ENCODE data around the gene ERC2.

Gene ERC2

GRCh38 chr3:55591888-55592287, 876.4 kb downstream of the ERC2 start:
- DNase-seq (ENCODE audit: low spot score), result no peak

GRCh38 chr3:55588146-55588765, 880.0 kb downstream of the ERC2 start:
- DNase-seq (ENCODE audit: low spot score), result no peak

- no peak for DNase-seq (ENCODE audit: low spot score)
Measured at GRCh38 chr3:55585856-55586255, 882.4 kb downstream of the ERC2 start.

GRCh38 chr3:55584716-55585368, 883.4 kb downstream of the ERC2 start:
- no peak for DNase-seq (ENCODE audit: low spot score)

GRCh38 chr3:55584030-55584429, 884.2 kb downstream of the ERC2 start:
- no peak for DNase-seq (ENCODE audit: low spot score)

- no peak for DNase-seq (ENCODE audit: low spot score)
Measured at GRCh38 chr3:55583475-55583874, 884.8 kb downstream of the ERC2 start.

GRCh38 chr3:55579496-55579895, 888.8 kb downstream of the ERC2 start:
- DNase-seq (ENCODE audit: low spot score), result no peak

GRCh38 chr3:55576621-55577388, 891.5 kb downstream of the ERC2 start:
- DNase-seq (ENCODE audit: low spot score), result no peak

GRCh38 chr3:55574671-55575070, 893.6 kb downstream of the ERC2 start:
- no peak for DNase-seq (ENCODE audit: low spot score)

- DNase-seq (ENCODE audit: low spot score), result no peak
Measured at GRCh38 chr3:55572816-55573215, 895.5 kb downstream of the ERC2 start.

GRCh38 chr3:55571913-55572312, 896.4 kb downstream of the ERC2 start:
- DNase-seq (ENCODE audit: low spot score), result no peak

GRCh38 chr3:55571216-55571813, 897.0 kb downstream of the ERC2 start:
- no peak for DNase-seq (ENCODE audit: low spot score)

- DNase-seq (ENCODE audit: low spot score), result no peak
Measured at GRCh38 chr3:55570271-55570711, 898.0 kb downstream of the ERC2 start.

- no peak for DNase-seq (ENCODE audit: low spot score)
Measured at GRCh38 chr3:55569033-55569599, 899.2 kb downstream of the ERC2 start.

GRCh38 chr3:55567615-55568014, 900.7 kb downstream of the ERC2 start:
- no peak for DNase-seq (ENCODE audit: low spot score)

- DNase-seq (ENCODE audit: low spot score), result no peak
Measured at GRCh38 chr3:55567121-55567520, 901.1 kb downstream of the ERC2 start.

GRCh38 chr3:55565521-55565920, 902.7 kb downstream of the ERC2 start:
- no peak for DNase-seq (ENCODE audit: low spot score)

- no peak for DNase-seq (ENCODE audit: low spot score)
Measured at GRCh38 chr3:55564726-55565125, 903.5 kb downstream of the ERC2 start.

- DNase-seq (ENCODE audit: low spot score), result no peak
Measured at GRCh38 chr3:55562700-55563099, 905.6 kb downstream of the ERC2 start.

- DNase-seq (ENCODE audit: low spot score), result no peak
Measured at GRCh38 chr3:55559500-55560423, 908.5 kb downstream of the ERC2 start.

- no peak for DNase-seq (ENCODE audit: low spot score)
Measured at GRCh38 chr3:55558316-55558715, 910.0 kb downstream of the ERC2 start.
